Stimulated activated CD4-positive, alpha-beta T cell treated with anti-CD3 and anti-CD28 coated beads, Interleukin-15, amount 100 ng/mL, for 24 hours (primary cell): ENCODE measurements around the gene SALL4.
"Not testable (repeated sequence)": the region's sequence is repeated elsewhere in the genome, so short reads cannot be mapped to it uniquely, and the experiment has no call there.

Source experiments
- DNase-seq: peaks from one replicate; pipeline ENCODE4 v3.0.0-alpha.2; 2020

SALL4 gene

GRCh38 chr20:51802170-51802751 lies at the start of gene SALL4:
Gene SALL4 (minus strand): TSS chr20:51802521. CDS start chr20:51802408, 113 bp downstream.
- DNase-seq, result no peak

- no peak for DNase-seq
Measured at GRCh38 chr20:51848346-51848745, 46.0 kb upstream of the SALL4 start.

DNA sequence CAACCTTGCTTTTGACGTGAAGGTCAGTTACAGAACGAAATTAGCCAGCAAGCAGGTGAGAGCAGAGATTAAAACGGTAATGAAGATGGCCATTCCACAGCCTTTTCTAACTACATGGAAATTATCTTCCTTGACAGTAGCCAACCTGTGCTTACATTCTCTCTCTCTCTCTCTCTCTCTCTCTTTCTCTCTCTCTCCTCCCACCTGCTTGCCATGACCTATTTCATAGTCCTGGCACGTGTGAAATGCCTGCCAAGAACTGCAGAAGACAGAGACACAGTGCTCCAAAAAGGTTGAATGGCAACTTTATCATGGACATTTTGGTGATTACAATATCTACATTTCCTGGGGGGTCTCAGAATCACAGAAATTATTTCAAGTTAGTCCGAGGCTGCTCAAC lies 38.5 kb upstream of the SALL4 start:
- DNase-seq, result no peak

DNA sequence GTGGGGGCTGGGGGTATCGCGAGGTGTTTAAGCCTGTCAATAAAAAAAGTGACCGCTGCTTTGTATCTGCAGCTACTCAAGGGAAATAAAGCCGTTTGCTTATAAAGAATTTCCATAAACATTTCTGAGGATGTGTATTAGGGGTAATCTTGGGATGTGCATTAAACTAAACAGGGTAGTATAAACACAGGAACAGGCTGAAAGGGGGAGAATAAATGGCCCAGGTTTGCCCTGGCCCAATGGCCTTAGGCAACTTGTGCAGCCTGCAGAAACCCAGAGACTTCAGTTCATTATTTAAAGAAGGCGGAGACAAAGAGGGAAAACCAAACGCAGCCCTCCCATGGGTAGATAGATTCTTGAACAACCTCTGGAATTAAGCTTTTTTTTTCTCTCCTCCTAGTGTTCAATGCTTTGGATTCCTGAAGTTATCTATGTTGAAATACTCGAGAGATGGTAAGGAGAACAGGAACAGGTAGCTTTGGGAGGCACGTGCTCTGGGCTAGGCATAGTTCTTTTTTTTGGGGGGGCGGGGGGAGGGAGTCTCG lies 35.6 kb upstream of the SALL4 start:
- no peak for DNase-seq

- DNase-seq, result no peak
Measured at GRCh38 chr20:51837436-51837835, 35.1 kb upstream of the SALL4 start.

DNA sequence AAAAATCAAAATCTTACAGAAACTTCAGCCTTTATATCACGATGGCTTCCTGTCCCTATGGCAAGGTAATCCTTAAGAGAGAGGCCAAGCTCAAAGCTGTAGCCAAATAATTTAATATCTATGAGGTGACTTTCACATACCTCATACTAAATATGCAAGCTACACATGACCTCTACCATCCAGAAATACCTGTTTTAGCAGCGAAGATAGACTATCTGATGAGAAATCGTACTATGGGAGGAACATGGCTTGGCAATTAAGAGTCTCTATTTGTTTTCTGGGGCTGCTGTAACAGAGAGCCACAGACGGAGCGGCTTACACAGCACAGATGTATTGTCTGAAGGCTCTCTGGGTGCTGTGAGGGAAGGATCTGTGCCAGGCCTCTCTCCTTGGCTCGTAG lies 31.0 kb upstream of the SALL4 start:
- no peak for DNase-seq

GRCh38 chr20:51832276-51832675 lies 30.0 kb upstream of the SALL4 start:
- no peak for DNase-seq

- DNase-seq, result no peak
Measured at GRCh38 chr20:51831866-51832265, 29.5 kb upstream of the SALL4 start.

DNA sequence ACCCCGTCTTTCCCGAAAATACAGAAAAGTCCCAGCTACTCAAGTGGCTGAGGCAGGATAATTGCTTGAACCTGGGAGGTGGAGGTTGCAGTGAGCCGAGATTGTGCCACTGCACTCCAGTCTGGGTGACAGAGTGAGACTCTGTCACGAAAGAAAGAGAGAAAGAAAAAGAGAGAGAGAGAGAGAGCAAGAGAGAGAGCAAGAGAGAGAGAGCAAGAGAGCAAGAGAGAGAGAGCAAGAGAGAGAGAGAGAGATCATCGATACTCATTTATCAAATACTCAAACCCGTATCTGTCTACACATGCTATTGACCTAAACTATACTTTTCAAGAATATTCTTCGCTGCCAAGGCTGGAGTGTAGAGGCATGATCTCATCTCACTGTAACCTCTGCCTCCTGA lies 28.2 kb upstream of the SALL4 start:
- no peak for DNase-seq

DNA sequence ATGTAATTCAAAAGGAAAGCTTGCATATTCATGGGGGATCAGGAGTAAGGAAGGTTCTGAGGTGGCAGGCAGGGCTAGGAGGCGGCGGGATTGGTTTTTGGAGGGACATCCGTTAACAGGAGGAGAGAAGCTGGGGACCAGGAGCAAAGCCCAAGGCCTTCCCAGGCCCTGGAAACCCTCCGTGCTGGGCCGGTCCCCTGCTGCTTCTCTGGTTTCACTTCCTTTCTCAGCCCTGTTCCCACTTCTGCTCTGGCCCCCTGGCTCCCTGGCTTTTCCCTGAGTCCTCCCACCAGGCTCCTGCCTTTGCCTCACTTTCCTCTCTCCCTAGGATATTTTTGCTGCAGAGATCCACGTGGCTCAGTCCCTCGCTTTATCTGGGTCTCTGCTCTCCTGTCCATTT lies 26.4 kb upstream of the SALL4 start:
- no peak for DNase-seq

GRCh38 chr20:51826372-51826771 lies 24.1 kb upstream of the SALL4 start:
- DNase-seq, result no peak

- DNase-seq, result no peak
Measured at GRCh38 chr20:51818479-51819008, 16.2 kb upstream of the SALL4 start.

DNA sequence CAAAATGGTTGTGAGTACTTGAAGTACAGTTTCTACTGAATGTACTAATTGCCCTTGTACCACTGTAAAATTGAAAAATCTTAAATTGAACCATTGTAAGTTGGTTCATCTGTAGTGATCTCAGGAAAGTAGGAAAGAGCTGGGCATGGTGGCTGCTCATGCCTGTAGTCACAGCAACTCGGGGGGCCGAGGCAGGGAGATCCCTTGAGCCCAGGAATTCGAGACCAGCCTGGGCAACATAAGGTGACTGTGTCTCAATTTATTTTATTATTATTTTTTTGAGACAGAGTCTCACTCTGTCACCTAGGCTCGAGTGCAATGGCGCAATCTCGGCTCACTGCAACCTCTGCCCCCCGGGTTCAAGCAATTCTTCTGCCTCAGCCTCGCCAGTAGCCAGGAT lies 14.5 kb upstream of the SALL4 start:
- not testable (repeated sequence) for DNase-seq

DNA sequence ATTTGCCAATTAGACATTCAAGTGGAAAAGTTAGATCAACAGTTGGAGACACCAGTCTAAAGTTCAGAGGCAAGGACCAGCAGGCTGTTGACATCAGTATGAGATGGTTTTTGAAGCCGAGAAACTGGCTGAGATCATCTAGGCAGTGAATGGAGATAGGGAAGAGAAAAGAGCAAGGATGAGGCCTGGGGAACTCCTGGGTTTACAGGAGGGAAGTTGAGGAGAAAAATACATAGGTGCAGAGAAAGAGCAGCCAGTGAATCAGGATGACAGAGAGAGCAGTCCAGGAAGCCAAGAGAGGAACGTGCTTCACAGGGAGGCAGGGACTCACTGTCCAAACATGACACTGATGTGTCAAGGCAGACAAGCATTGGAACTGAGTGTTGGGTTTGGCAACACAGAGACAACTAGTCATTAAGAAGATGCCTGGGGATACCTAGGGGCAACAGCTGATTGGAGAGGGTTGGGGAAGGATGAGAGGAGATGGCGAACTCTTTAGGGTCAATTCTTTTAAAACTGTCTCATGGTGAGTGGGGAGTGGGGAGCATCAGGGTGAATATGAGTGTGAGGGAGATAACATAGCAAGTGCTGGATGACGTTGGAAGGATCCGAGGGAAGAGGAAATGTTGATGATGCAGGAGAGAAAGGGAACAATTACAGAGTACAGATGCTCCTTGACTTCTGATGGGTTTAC lies 13.2 kb upstream of the SALL4 start:
- no peak for DNase-seq

- DNase-seq, result no peak
Measured at GRCh38 chr20:51812861-51813260, 10.5 kb upstream of the SALL4 start.

GRCh38 chr20:51811514-51812128 lies 9.3 kb upstream of the SALL4 start:
- no peak for DNase-seq

DNA sequence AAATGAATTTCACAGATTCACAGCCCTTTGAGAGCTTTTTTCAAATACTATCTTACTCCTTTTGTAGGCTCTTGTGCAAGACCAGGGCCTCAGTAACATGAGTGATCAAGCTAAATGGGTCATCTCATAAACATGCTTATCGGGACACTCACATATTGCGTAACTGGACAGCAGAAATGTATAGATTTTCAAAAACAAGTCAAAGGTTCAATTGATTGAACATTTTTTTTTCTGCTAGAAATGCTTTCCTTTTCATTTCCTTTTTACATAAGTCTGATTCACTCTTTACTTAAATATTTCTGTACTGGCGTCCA lies 8.7 kb upstream of the SALL4 start:
- DNase-seq, result no peak

DNA sequence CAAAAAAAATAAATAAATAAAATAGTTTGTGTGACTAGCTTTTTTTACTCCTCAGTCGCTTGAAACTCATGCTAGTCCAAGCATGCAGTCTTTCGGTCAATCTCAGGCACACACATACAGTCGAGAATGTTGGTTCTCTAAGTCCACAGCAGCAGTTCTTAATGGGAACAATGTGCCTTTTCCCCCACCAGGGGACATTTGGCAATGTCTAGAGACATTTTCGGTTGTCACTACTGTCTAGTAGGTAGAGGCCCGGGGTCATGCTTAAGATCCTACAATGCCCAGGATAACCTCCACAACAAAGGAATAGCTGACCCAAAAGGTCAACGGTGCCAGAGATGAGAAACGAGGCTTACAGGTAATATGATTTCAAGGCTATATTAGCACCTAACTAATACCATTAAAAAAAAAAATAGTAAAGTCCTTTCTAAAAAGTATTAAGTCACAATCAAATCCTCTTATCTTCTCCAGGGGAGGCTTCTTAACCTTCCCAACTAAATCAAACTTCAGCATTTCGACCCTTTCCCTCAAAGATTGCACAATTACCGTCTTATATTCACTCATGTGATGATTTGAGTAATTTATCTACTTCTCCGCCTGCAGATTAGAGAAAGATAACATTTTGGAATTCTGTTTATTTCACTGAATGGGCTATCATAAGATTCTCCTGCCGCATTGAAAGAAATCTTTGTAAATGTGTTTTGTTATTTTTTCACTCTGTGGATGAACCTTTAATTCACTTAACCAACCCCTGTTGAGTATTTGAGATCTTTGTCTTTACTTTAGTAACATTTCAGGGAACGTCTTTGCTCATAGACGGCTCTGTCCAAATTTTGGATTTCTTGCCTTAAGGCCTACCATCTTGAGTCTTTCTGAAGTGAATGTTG lies 8.1 kb upstream of the SALL4 start:
- DNase-seq, result no peak

GRCh38 chr20:51807720-51808250 lies 5.5 kb upstream of the SALL4 start:
- DNase-seq, result no peak

DNA sequence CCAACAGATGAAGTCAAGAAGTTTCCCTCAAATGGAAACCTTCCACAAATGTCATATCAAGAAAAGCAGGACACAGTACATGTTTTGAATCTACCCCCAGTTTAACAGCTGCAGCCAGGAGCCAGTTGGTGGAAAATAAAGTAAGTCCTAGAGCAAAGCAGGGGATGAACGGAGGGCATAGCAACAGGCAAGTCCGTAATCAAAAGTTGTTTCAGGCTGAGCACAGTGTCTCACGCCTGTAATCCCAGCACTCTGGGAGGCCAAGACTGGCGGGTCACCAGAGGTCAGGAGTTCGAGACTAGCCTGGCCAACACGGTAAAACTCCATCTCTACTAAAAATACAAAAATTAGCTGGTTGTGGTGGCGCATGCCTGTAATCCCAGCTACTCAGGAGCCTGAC lies 2.4 kb upstream of the SALL4 start:
- DNase-seq, result no peak

DNA sequence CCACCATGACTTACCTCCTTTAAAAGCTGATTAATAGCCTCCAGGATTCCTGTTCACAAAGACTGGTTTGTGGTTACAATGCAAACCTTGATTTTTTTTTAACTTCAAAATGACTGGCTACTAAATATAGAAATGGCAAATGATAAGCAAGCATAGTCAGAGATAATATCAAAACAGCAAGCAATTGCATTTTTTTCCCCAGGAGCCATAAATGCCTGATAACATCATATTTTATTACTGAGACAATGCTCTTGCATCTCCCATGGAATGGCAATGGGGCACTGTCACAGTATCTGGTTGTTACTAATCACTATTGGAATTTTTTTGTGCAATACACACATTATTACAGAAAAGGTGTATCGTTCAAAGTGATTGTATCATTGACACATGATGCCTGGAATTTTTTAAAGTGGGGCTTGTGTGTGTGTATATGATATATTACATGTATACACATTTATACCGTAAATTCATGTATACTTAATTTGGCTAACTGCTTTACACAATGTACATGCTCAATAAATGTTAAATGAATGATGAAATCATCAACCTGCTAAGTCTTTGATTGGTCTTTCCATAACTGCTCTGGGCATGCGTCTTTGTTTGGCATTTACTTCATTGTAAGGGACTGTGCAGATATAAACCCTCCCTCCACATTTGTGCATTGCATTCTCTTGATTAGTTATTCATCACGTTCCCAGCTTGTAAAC lies 980 bp upstream of the SALL4 start:
- no peak for DNase-seq

DNA sequence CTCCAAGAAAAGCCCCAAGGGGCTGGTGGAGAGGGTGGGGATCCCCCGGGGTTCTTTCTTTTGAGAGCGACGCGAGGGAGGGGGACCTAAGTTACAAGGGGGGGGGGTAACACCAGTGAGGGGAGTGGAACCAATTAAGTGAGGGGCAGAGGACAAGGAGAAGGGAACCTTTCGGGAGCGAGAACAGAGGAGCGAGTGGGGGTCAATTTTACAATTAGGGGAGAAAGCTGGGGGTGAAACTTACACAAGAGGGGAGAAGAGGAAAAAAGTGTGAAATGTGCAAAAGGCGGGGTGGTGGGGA lies 548 bp downstream of the SALL4 start:
- no peak for DNase-seq
